Jurkat, Clone E6-1 (cell line): Measurements from ENCODE around the gene UBE2V1.
"Not testable (repeated sequence)": the region's sequence is repeated elsewhere in the genome, so short reads cannot be mapped to it uniquely, and the experiment has no call there.

Experiments
- DNase-seq: peaks from one replicate; pipeline ENCODE4 v3.0.0-alpha.2; 2011; ENCODE audit warnings: low read depth, low spot score
- H3K4me3 ChIP-seq: 2 replicates; pipeline ENCODE4 v1.5.1; 2011; ENCODE audit warnings: mild to moderate bottlenecking, low read length, control low read depth, moderate library complexity

UBE2V1 gene

DNA sequence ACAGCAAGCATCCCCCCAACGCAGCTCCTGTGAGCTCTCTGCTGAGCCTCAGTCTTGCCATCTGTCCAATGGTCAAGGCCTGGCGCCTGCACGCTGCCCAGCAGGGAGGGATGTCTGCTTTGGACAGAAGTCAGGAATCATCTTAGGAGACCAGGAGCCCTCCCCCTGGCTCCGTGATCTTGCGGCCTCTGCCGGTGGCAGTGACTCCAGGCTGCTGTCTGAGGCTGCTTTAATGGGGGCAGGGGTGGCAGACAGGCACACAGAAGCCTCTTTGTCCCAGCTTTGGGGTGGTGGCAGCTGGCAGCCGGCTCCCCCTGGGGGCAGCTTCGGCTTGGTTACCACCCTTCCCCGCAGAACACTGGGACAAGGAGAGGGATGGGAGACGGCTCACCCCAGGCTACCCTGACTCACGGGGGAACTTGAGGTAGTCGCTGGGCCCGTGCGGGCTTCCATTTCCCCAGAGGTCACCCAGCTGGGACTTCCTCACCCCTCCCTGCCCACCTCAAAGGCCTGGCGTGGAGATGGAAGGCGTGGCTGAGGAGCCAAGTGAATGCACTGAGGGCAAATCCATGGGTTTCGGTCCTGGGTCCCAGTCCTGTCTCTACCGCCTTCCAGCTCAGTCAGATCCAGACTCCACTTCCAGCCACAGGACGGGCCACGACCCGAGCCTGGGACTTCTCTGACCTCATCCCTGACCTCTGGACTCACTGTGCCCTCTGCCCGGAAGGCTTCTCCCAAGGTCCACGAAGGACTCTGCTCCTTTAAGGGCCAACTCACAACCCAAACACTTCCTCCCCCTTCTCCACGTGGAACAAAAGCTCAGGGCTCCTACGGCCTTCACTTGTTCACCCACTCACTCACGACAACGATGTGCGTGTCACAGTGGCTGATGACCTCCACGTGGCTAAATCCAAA, 25.8 kb upstream of the UBE2V1 start:
- DNase-seq: no peak
- no peak overlapping the region for H3K4me3 ChIP-seq

GRCh38 chr20:50138120-50138478, 25.1 kb upstream of the UBE2V1 start:
- no peak overlapping the region for H3K4me3 ChIP-seq
- DNase-seq: no peak

DNA sequence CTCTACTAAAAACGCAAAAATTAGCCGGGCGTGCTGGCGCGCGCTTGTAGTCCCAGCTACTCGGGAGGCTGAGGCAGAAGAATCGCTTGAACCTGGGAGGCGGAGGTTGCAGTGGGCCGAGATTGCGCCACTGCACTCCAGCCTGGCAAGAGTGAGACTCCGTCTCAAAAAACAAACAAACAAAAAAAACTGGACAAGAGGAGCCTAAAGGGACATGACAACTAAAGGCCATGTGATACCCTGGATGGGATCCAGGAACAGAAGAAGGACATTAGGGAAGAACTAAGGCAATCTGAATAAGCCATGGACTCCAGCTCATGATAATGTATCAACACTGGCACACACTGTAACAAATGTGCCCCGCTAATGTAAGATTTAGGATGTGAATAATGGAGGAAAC, 24.8 kb upstream of the UBE2V1 start:
- DNase-seq, H3K4me3 ChIP-seq: not testable (repeated sequence)

- DNase-seq: no peak
- H3K4me3 ChIP-seq: no peak overlapping the region
These were observed 24.1 kb upstream of the UBE2V1 start for GRCh38 chr20:50136822-50137599.

GRCh38 chr20:50135157-50135556, 22.2 kb upstream of the UBE2V1 start:
- not testable (repeated sequence) for H3K4me3 ChIP-seq, DNase-seq

- no peak for DNase-seq
These were observed 20.7 kb upstream of the UBE2V1 start for GRCh38 chr20:50133474-50134217.

GRCh38 chr20:50133041-50133440, 20.1 kb upstream of the UBE2V1 start:
- no peak overlapping the region for H3K4me3 ChIP-seq
- DNase-seq: no peak

More at GRCh38 chr20:50133474-50134217, 20.7 kb upstream of the UBE2V1 start:
- no peak overlapping the region for H3K4me3 ChIP-seq

- DNase-seq: no peak
- no peak overlapping the region for H3K4me3 ChIP-seq
These were observed 18.0 kb upstream of the UBE2V1 start for GRCh38 chr20:50130995-50131394.

GRCh38 chr20:50130356-50130723, 17.4 kb upstream of the UBE2V1 start:
- no peak for DNase-seq
- H3K4me3 ChIP-seq: no peak overlapping the region

- DNase-seq: no peak
- H3K4me3 ChIP-seq: no peak overlapping the region
These were observed 16.9 kb upstream of the UBE2V1 start for GRCh38 chr20:50129662-50130355.

DNA sequence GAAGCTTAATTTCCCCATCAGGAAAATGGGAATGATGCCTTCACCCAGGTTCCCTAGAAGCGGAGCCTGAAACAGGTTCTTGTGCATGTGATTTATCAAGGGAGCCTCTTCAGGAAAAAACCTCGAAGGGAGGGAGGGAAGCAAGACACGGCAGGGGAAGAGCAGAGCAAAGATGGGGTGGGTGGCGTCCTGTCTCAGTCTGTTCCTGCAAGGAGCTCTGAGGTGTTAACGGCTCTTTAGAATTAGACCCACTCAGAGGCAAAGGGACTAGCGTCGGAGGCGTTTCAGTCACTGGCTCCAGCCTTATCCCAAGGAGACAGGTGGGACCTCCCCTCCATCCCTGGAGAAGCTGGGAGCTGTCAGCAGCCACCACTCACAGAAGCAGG, 15.6 kb upstream of the UBE2V1 start:
- DNase-seq: no peak
- no peak overlapping the region for H3K4me3 ChIP-seq

DNA sequence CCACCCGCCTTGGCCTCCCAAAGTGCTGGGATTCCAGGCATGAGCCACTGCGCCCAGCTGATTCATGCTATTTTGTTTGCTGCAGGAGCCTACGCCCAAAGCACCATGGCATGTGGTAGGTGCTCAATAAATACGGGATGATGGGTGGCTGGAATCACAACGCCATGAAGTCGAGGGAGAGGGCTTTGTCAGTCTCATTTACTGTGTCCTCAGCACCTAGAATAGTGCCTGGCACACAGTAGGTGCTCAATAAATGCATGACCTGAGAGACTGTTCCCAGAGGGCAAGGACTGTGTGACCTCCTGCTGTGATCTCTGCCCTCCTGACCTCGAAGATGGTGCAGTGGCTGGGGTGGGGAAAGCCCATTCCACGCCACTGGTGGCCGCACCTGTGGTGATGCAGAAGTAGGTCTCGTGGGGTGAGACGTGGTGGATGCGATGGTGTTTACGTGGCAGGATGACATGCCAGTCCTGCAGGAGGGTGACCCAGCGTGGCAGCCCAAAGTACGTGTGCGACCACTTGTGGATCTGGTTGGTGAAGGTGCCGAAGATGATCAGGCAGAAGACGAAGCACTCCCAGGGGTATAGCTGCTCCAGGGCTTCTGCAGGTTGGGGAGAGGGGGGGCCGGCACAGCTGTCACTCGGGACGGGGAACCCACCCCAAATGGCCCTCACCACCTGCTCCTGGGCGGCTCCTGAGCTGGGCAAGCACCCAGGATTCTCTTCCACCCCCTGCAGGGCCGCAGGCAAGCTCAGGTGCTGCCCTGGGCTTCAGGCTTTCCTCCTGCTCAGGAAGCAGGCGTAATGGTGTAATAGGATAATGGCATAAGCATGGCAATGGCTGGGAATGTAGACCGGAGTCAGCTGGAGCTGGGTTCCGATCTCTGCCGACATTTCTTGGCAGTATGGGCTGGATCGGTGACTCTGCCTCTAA, 14.9 kb upstream of the UBE2V1 start:
- H3K4me3 ChIP-seq: no peak overlapping the region
- no peak for DNase-seq

DNA sequence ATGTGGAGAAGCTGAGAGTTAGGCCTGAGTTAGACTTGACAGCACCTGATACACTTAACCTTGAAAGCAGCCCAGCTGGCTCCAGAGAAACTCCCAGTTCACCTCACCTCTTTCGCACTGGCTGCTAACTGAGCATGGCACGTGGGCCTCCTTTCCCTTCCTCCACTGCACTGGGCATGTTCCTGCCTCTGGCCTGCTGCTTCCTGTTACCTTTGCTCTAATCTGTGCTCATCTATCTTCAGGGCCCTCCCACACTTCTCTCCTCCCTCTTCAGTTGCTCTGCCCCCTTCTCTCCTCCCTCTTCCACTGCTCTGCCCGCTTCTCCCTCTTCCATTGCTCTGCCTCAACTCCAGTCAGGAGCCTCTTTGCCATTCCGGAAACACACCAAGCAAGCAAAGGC, 13.7 kb upstream of the UBE2V1 start:
- no peak overlapping the region for H3K4me3 ChIP-seq
- no peak for DNase-seq

DNA sequence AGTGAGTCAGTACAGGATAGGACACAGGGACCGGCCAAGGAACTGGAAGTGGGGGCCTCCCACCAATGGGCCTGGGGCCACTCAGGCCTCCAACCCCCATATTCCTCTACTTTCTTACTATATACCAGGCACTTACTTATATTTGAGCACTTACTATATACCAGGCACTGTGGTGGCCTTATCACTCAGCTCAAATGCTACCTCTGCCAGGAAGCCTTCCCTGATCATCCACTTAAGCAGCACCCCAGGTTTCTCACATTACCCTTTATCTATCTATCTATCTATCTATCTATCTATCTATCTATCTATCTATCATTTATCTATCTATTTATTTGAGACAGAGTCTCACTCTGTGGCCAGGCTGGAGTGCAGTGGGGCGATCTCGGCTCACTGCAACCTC, 12.3 kb upstream of the UBE2V1 start:
- DNase-seq: no peak
- H3K4me3 ChIP-seq: no peak overlapping the region

DNA sequence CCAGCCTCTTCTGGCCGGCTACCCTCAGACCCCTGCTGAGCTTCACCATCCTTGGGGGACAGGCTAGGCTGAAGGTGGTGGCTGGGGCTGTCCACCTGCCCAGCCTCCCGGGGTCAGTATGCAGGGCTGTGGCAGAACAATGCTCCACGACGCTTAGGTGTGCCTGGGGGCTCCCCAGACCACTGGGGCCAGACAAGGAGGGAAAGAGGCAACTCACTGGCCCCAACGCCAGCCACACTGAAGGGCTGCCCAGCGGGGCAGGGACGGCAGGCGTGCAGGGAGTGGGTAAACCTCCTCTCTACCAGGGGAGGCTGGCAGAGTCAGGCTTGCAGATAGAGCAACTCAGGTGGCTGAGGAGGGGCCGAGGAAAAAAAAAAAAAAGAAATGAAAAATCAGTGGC, 11.5 kb upstream of the UBE2V1 start:
- no peak overlapping the region for H3K4me3 ChIP-seq
- DNase-seq: no peak

- H3K4me3 ChIP-seq: no peak overlapping the region
- no peak for DNase-seq
These were observed 10.5 kb upstream of the UBE2V1 start for GRCh38 chr20:50123418-50123817.

DNA sequence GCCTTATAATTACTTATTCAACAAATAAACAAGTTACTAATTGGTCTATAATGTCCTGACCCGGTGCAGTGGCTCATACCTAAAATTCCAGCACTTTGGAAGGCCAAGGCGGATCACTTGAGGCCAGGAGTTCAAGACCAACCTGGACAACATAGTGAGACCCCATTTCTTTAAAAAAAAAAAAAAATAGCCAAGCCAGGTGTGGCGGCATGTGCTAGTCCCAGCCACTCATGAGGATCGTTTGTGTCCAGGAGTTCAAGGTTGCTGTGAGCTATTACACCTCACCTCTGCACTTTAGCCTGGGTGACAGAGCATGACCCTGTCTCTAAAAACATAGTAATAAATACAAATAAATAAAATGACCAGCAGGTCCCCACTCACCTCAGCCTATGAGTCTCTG, 9.8 kb upstream of the UBE2V1 start:
- no peak for DNase-seq
- H3K4me3 ChIP-seq: no peak overlapping the region

GRCh38 chr20:50121858-50122271, 8.9 kb upstream of the UBE2V1 start:
- H3K4me3 ChIP-seq: no peak overlapping the region
- no peak for DNase-seq
